OCI-LY3 (cell line): ENCODE results near the gene IL1RAP.

ENCODE experiments used
- CTCF ChIP-seq: fragments of 200-600, 300-600 bp; sonication (generic); IDR thresholded peaks from 2 replicates; pipeline ENCODE4 v1.5.1; 2014; ENCODE audit warnings: antibody characterized with exemption, low read length, low read depth
- EZH2phosphoT487 ChIP-seq: fragments of 200-600 bp; shearing (Covaris generic); IDR thresholded peaks from 2 replicates; pipeline ENCODE4 v1.6.1; 2018; ENCODE audit warnings: antibody characterized with exemption, mixed run types, low read depth

- no peak for TF ChIP-seq CTCF
- TF ChIP-seq EZH2phosphoT487, result no peak
Observed at GRCh38 chr3:190552969-190553759, 39.3 kb downstream of the IL1RAP start.
